ENCODE results near the gene PRKCE.
"Not testable (repeated sequence)": the region's sequence is repeated elsewhere in the genome, so short reads cannot be mapped to it uniquely, and the experiment has no call there.

Gene PRKCE

GRCh38 chr2:45852450-45853150 lies 201.1 kb downstream of the PRKCE start:
- DNase-seq (ENCODE audit: low spot score): no peak
- no peak overlapping the region for H3K27ac ChIP-seq
- ChIA-PET CTCF (interaction anchor here (0.6 to 0.9 kb wide), 2 partner anchors 72 to 201 kb away, joined by 3 to 5 read pairs; partner anchors contain the start of gene PRKCE), POLR2A (ENCODE audit: low non-redundant PET) (no interaction called here)
- TF ChIP-seq CTCF (conservative IDR thresholded peaks at IDR 0.05; ENCODE audit: low read depth): no peak

GRCh38 chr2:45855374-45855773 lies 203.9 kb downstream of the PRKCE start:
- POLR2A ChIA-PET (ENCODE audit: low non-redundant PET): no interaction called here
- CTCF ChIA-PET: no interaction called here
- TF ChIP-seq CTCF (conservative IDR thresholded peaks at IDR 0.05; ENCODE audit: low read depth): no peak
- H3K27ac ChIP-seq: no peak overlapping the region
- no peak for DNase-seq (ENCODE audit: low spot score)

- no peak overlapping the region for H3K27ac ChIP-seq
- ChIA-PET POLR2A (ENCODE audit: low non-redundant PET) (no interaction called here), CTCF (interaction anchor here (0.5 to 0.6 kb wide), 2 partner anchors 112 to 214 kb away, joined by 3 read pairs; no protein-coding TSS in a partner anchor)
- no peak for DNase-seq (ENCODE audit: low spot score)
- no peak for TF ChIP-seq CTCF (conservative IDR thresholded peaks at IDR 0.05; ENCODE audit: low read depth)
These were observed 205.2 kb downstream of the PRKCE start for GRCh38 chr2:45856391-45857274.

- H3K27ac ChIP-seq: no peak overlapping the region
- TF ChIP-seq CTCF (conservative IDR thresholded peaks at IDR 0.05; ENCODE audit: low read depth): no peak
- ChIA-PET CTCF (no interaction called here), POLR2A (ENCODE audit: low non-redundant PET) (no interaction called here)
- DNase-seq (ENCODE audit: low spot score): no peak
These were observed 205.8 kb downstream of the PRKCE start for GRCh38 chr2:45857275-45857609.

GRCh38 chr2:45857867-45858520 lies 206.5 kb downstream of the PRKCE start:
- TF ChIP-seq CTCF (conservative IDR thresholded peaks at IDR 0.05; ENCODE audit: low read depth): no peak
- no peak overlapping the region for H3K27ac ChIP-seq
- ChIA-PET POLR2A (ENCODE audit: low non-redundant PET) (no interaction called here), CTCF (no interaction called here)
- no peak for DNase-seq (ENCODE audit: low spot score)

- H3K27ac ChIP-seq; DNase-seq (ENCODE audit: low spot score); CTCF ChIA-PET; POLR2A ChIA-PET (ENCODE audit: low non-redundant PET): not testable (repeated sequence)
These were observed 207.4 kb downstream of the PRKCE start for GRCh38 chr2:45858872-45859271.

Data from RWPE1 (cell line).